HCT116 (cell line): ENCODE measurements around the gene VEPH1. TPM values are rescaled to one million over a fixed set of nuclear protein-coding genes. Genes with fewer than 3 reads are reported as not detected.

Experiments used
- ATAC-seq: fragments of 200-7000 bp; cut with Tn5 transposase; 2 replicates; pipeline ENCODE4 v1.9.1; 2020; ENCODE audit warnings: mild to moderate bottlenecking, moderate library complexity
- BruUV-seq: library from RNA; stranded (reverse); fragments of 400-500 nt; replicated peaks from 2 replicates; lab custom pipeline; 2021; lab: Mats Ljungman, UMichigan
- CTCF ChIA-PET: fragments of 300-600 bp; sonication (Branson Sonifier 250); formaldehyde crosslinking; loops from one replicate; lab custom pipeline; 2021; ENCODE audit warnings: antibody characterized with exemption; lab: Charles Lee
- POLR2A ChIA-PET: fragments of 300-600, 350-600 bp; sonication (Branson Sonifier 250); formaldehyde crosslinking; loops from one replicate; lab custom pipeline; 2021; ENCODE audit warnings: antibody characterized with exemption; lab: Charles Lee
- RAD21 ChIA-PET, 2 experiments: fragments of 300-600 bp; sonication (Branson Sonifier 250); formaldehyde crosslinking; loops; one replicate each; lab custom pipeline; 2023; ENCODE audit warnings: low total read pairs in 2 of 2; ENCODE audit not compliant: uncharacterized antibody in 2 of 2, unreplicated experiment in 2 of 2, low non-redundant PET in 1 of 2; lab: Charles Lee
- DNase-seq: peaks from one replicate; pipeline ENCODE4 v3.0.0-alpha.2; 2010; ENCODE audit warnings: low read depth, low spot score
- H2AFZ ChIP-seq: fragments of 200-600 bp; shearing (Covaris generic), sonication (generic); 2 replicates; pipeline ENCODE4 v1.6.1; 2017; ENCODE audit warnings: low read depth, mixed run types, mixed read lengths, antibody characterized with exemption, low read length; ENCODE audit not compliant: poor library complexity, severe bottlenecking
- H3K27ac ChIP-seq: 2 replicates; pipeline ENCODE4 v1.5.1; 2012; ENCODE audit warnings: low read depth, low read length
- H3K27me3 ChIP-seq: fragments of 200-600 bp; sonication (generic); 2 replicates; pipeline ENCODE4 v1.6.1; 2016; ENCODE audit warnings: mixed run types, low read length, mixed read lengths; ENCODE audit not compliant: insufficient read depth
- H3K36me3 ChIP-seq, 2 experiments: fragments of 200-500 bp in 1 of 2; fragments of 200-600 bp in 1 of 2; sonication (Bioruptor generic) in 1 of 2; sonication (generic) in 1 of 2; 2 replicates each; pipeline versions ENCODE4 v1.5.1 to v1.6.1; 2014 to 2016; ENCODE audit warnings: low read length in 2 of 2, inconsistent platforms in 1 of 2, mixed read lengths in 1 of 2, mixed run types in 1 of 2; ENCODE audit not compliant: insufficient read depth in 2 of 2, control insufficient read depth in 1 of 2
- H3K4me1 ChIP-seq, 2 experiments: fragments of 200-600 bp in 1 of 2; sonication (generic) in 1 of 2; 2 replicates each; pipeline versions ENCODE4 v1.5.1 to v1.6.1; 2012 to 2017; ENCODE audit warnings: low read length in 2 of 2, inconsistent platforms in 1 of 2, mild to moderate bottlenecking in 1 of 2, mixed read lengths in 1 of 2, mixed run types in 1 of 2, moderate library complexity in 1 of 2; ENCODE audit not compliant: insufficient read depth in 2 of 2, control insufficient read depth in 1 of 2
- H3K4me2 ChIP-seq: fragments of 200-600 bp; sonication (generic); 2 replicates; pipeline ENCODE4 v1.6.1; 2017; ENCODE audit warnings: mixed run types, low read length, mixed read lengths
- H3K4me3 ChIP-seq, 2 experiments: fragments of 200-600 bp in 1 of 2; sonication (generic) in 1 of 2; replicated peaks in 1 of 2; 2 replicates each; pipeline ENCODE4 v1.5.1; 2011 to 2016; ENCODE audit warnings: low read length in 2 of 2, control low read depth in 1 of 2, low read depth in 1 of 2, mild to moderate bottlenecking in 1 of 2, mixed read lengths in 1 of 2, mixed run types in 1 of 2
- H3K79me2 ChIP-seq: fragments of 200-600 bp; sonication (generic); 2 replicates; pipeline ENCODE4 v1.6.1; 2017; ENCODE audit warnings: mild to moderate bottlenecking, mixed run types, low read length, moderate library complexity, mixed read lengths; ENCODE audit not compliant: insufficient read depth
- H3K9ac ChIP-seq: fragments of 200-600 bp; sonication (generic); 2 replicates; pipeline ENCODE4 v1.6.1; 2016; ENCODE audit warnings: low read length, mixed read lengths
- H3K9me2 ChIP-seq: fragments of 200-600 bp; sonication (generic), shearing (Covaris generic); 2 replicates; pipeline ENCODE4 v1.6.1; 2017; ENCODE audit warnings: mixed run types, mild to moderate bottlenecking, moderate library complexity; ENCODE audit not compliant: insufficient read depth
- H3K9me3 ChIP-seq, 2 experiments: fragments of 200-500 bp in 1 of 2; fragments of 200-600 bp in 1 of 2; sonication (Bioruptor generic) in 1 of 2; sonication (generic) in 1 of 2; 2 replicates each; pipeline ENCODE4 v1.6.1; 2014 to 2017; ENCODE audit warnings: low read length in 2 of 2, mixed read lengths in 2 of 2, inconsistent platforms in 1 of 2, low read depth in 1 of 2, mild to moderate bottlenecking in 1 of 2, mixed run types in 1 of 2, moderate library complexity in 1 of 2; ENCODE audit not compliant: control insufficient read depth in 1 of 2, insufficient read depth in 1 of 2
- H4K20me1 ChIP-seq: fragments of 200-600 bp; sonication (generic), shearing (Covaris generic); 2 replicates; pipeline ENCODE4 v1.6.1; 2017; ENCODE audit warnings: mixed run types, mild to moderate bottlenecking, moderate library complexity; ENCODE audit not compliant: insufficient read depth
- CEBPB ChIP-seq: IDR thresholded peaks from 2 replicates; pipeline ENCODE4 v1.6.1; 2012; ENCODE audit warnings: low read depth
- CTCF ChIP-seq, 3 experiments: fragments of 200-600 bp in 1 of 3; sonication (generic) in 1 of 3; IDR thresholded peaks in 2 of 3; conservative IDR thresholded peaks in 1 of 3; 2 replicates each; pipeline ENCODE4 v1.5.1; 2012 to 2017; ENCODE audit warnings: low read depth in 2 of 3, low read length in 2 of 3, antibody characterized with exemption in 1 of 3, borderline replicate concordance in 1 of 3, control low read depth in 1 of 3, mild to moderate bottlenecking in 1 of 3, mixed read lengths in 1 of 3, mixed run types in 1 of 3, moderate library complexity in 1 of 3; ENCODE audit not compliant: insufficient read depth in 1 of 3
- EGR1 ChIP-seq: IDR thresholded peaks from 2 replicates; pipeline ENCODE4 v1.6.1; 2012; ENCODE audit warnings: low read depth
- EZH2phosphoT487 ChIP-seq: fragments of 200-600 bp; IDR thresholded peaks from 2 replicates; pipeline ENCODE4 v1.6.1; 2018; ENCODE audit warnings: antibody characterized with exemption, borderline replicate concordance
- FOSL1 ChIP-seq: IDR thresholded peaks from 2 replicates; pipeline ENCODE4 v1.6.1; 2012; ENCODE audit warnings: low read depth
- POLR2A ChIP-seq: IDR thresholded peaks from 2 replicates; pipeline ENCODE4 v1.7.0; 2011; ENCODE audit warnings: borderline replicate concordance; ENCODE audit not compliant: insufficient read depth, insufficient read length; ENCODE audit errors: extremely low read depth
- POLR2AphosphoS5 ChIP-seq: IDR thresholded peaks from 2 replicates; pipeline ENCODE4 v1.6.1; 2011; ENCODE audit warnings: mild to moderate bottlenecking, low read depth, low read length, moderate library complexity
- RAD21 ChIP-seq: IDR thresholded peaks from 2 replicates; pipeline ENCODE4 v1.6.1; 2012; ENCODE audit warnings: low read depth, mild to moderate bottlenecking
- SIN3A ChIP-seq: IDR thresholded peaks from 2 replicates; pipeline ENCODE4 v1.6.1; 2012; ENCODE audit warnings: low read depth
- SP1 ChIP-seq: IDR thresholded peaks from 2 replicates; pipeline ENCODE4 v1.6.1; 2012; ENCODE audit warnings: low read depth
- SRF ChIP-seq: IDR thresholded peaks from 2 replicates; pipeline ENCODE4 v1.6.1; 2012; ENCODE audit warnings: low read depth
- TCF7L2 ChIP-seq: IDR thresholded peaks from 2 replicates; pipeline ENCODE4 v1.7.0; 2011; ENCODE audit warnings: borderline replicate concordance, inconsistent platforms; ENCODE audit not compliant: insufficient read depth, insufficient read length; ENCODE audit errors: extremely low read depth
- ZFX ChIP-seq: fragments of 450-650 bp; IDR thresholded peaks from 2 replicates; pipeline ENCODE4 v1.6.1; 2017
- ZNF274 ChIP-seq: fragments of 200-500 bp; sonication (Bioruptor generic); IDR thresholded peaks from 2 replicates; pipeline ENCODE4 v1.6.1; 2014; ENCODE audit warnings: mild to moderate bottlenecking, low read depth, low read length, inconsistent platforms
- intact Hi-C: fragments of 100-400 bp; cut with micrococcal nuclease; formaldehyde crosslinking; loops from 2 replicates; pipeline ENCODE4 v1.10.0; 2022
- total RNA-seq: library from RNA; stranded (reverse); gene quantifications from one replicate; pipeline ENCODE4 v1.2.1, GENCODE V29; 2021; ENCODE audit not compliant: unreplicated experiment
- TF ChIP-seq, protein P1 (sequence below): IDR thresholded peaks from 2 replicates; pipeline ENCODE4 v1.6.1; 2012
- TF ChIP-seq, protein P2 (sequence below): IDR thresholded peaks from 2 replicates; pipeline ENCODE4 v1.6.1; 2011; ENCODE audit warnings: mild to moderate bottlenecking, low read length, moderate library complexity; ENCODE audit not compliant: insufficient replicate concordance; ENCODE audit errors: extremely low read depth

Gene VEPH1
- total RNA-seq, 1 experiment from 2014 or later = 4.9 TPM

DNA sequence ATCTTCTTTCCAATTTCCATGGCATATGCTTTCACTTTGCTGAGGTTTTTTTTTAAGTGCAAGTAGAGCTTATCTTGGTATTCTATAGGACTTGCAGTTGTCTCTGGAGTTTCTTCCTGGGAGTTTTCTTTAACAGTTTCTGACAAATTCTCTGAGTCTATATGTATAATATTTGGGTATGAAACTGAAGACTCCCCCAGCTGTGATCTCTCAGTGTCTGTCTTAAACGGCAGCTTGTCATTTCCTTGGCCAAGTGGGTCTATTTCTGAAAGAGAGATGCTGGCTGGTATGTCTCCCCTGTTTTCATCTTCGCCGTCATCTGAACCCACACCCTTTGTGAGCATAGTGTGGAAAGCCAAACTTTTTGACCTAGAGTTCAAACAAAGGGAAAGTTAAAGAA, 139.8 kb downstream of the VEPH1 start:
- POLR2A ChIA-PET = no interaction called here
- BruUV-seq = no TSS peak
- DNase-seq = no peak

GRCh38 chr3:157362348-157362747, 140.9 kb downstream of the VEPH1 start:
- CTCF ChIA-PET = no interaction called here
- H3K36me3 ChIP-seq = no peaks in the 10 kb centered on the region
- H3K4me2 ChIP-seq = no peak overlapping the region
- no peaks in the 10 kb centered on the region for H4K20me1 ChIP-seq
- DNase-seq = no peak
- BruUV-seq = no TSS peak
- ATAC-seq = no peak
- POLR2A ChIA-PET = no interaction called here
- no peak overlapping the region for H3K4me3 ChIP-seq
- no peaks in the 10 kb centered on the region for H3K27me3 ChIP-seq
- intact Hi-C loops = no loop called here
- H3K9ac ChIP-seq = no peak overlapping the region
- H3K9me3 ChIP-seq = no peaks in the 10 kb centered on the region
- no peak overlapping the region for H3K27ac ChIP-seq
- H3K79me2 ChIP-seq = no peaks in the 10 kb centered on the region
- no peak overlapping the region for H2AFZ ChIP-seq
- RAD21 ChIA-PET = no interaction called here
- H3K9me2 ChIP-seq = no peaks in the 10 kb centered on the region
- peaks cover 0 to 12% of the 10 kb centered on the region in 2 experiments; a peak in 2 of 4 replicates for H3K4me1 ChIP-seq
- TF ChIP-seq ZNF274 = no peak
- TF ChIP-seq, protein P1, sequence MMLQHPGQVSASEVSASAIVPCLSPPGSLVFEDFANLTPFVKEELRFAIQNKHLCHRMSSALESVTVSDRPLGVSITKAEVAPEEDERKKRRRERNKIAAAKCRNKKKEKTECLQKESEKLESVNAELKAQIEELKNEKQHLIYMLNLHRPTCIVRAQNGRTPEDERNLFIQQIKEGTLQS = no peak
- TF ChIP-seq EZH2phosphoT487 = no peak
- no peak for TF ChIP-seq ZFX
- no peak for TF ChIP-seq CTCF (IDR thresholded peaks at IDR 0.05 in 2 of 3, conservative IDR thresholded peaks at IDR 0.05 in 1 of 3; ENCODE audit: borderline replicate concordance in 1 of 3, insufficient read depth in 1 of 3, low read depth in 2 of 3, low read length in 2 of 3)
- no peak for TF ChIP-seq RAD21
- TF ChIP-seq SRF = no peak
- TF ChIP-seq POLR2AphosphoS5 = no peak
- no peak for TF ChIP-seq FOSL1

More for the DNA sequence above, 139.8 kb downstream of the VEPH1 start:
- H4K20me1 ChIP-seq = no peaks in the 10 kb centered on the region
- H2AFZ ChIP-seq = no peak overlapping the region
- TF ChIP-seq ZNF274 (no peak), ZFX (no peak), SP1 (no peak), FOSL1 (no peak), POLR2AphosphoS5 (no peak), EGR1 (no peak), POLR2A (no peak), CEBPB (no peak), TCF7L2 (no peak), SIN3A (no peak), RAD21 (no peak), SRF (no peak)
- TF ChIP-seq, protein P2, sequence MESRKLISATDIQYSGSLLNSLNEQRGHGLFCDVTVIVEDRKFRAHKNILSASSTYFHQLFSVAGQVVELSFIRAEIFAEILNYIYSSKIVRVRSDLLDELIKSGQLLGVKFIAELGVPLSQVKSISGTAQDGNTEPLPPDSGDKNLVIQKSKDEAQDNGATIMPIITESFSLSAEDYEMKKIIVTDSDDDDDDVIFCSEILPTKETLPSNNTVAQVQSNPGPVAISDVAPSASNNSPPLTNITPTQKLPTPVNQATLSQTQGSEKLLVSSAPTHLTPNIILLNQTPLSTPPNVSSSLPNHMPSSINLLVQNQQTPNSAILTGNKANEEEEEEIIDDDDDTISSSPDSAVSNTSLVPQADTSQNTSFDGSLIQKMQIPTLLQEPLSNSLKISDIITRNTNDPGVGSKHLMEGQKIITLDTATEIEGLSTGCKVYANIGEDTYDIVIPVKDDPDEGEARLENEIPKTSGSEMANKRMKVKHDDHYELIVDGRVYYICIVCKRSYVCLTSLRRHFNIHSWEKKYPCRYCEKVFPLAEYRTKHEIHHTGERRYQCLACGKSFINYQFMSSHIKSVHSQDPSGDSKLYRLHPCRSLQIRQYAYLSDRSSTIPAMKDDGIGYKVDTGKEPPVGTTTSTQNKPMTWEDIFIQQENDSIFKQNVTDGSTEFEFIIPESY = no peak
- H3K4me1 ChIP-seq = peaks cover 0 to 12% of the 10 kb centered on the region in 2 experiments; a peak in 2 of 4 replicates
- H3K9ac ChIP-seq = no peak overlapping the region
- H3K9me2 ChIP-seq = no peaks in the 10 kb centered on the region
- H3K79me2 ChIP-seq = no peaks in the 10 kb centered on the region
- no peaks in the 10 kb centered on the region for H3K9me3 ChIP-seq
- no peak overlapping the region for H3K27ac ChIP-seq
- H3K4me3 ChIP-seq = no peak overlapping the region
- H3K4me2 ChIP-seq = no peak overlapping the region
- no peaks in the 10 kb centered on the region for H3K27me3 ChIP-seq
- ChIA-PET CTCF (no interaction called here), RAD21 (no interaction called here)
- H3K36me3 ChIP-seq = no peaks in the 10 kb centered on the region
- ATAC-seq = no peak
- intact Hi-C loops = no loop called here
